A673 (cell line): ENCODE data around the gene TSR1. TPM values are rescaled to one million over a fixed set of nuclear protein-coding genes. Genes with fewer than 3 reads are reported as not detected.

ENCODE experiments used
- BruUV-seq: library from RNA; stranded (reverse); fragments of 400-500 nt; replicated peaks from 2 replicates; lab custom pipeline; 2021; lab: Mats Ljungman, UMichigan
- CTCF ChIA-PET: fragments of 300-600 bp; sonication (Branson Sonifier 250); formaldehyde crosslinking; loops from one replicate; lab custom pipeline; 2022; ENCODE audit warnings: antibody characterized with exemption; lab: Charles Lee
- POLR2A ChIA-PET: fragments of 300-600 bp; sonication (Branson Sonifier 250); formaldehyde crosslinking; loops from one replicate; lab custom pipeline; 2022; ENCODE audit warnings: antibody characterized with exemption; ENCODE audit not compliant: low non-redundant PET; lab: Charles Lee
- DNase-seq: peaks from one replicate; pipeline ENCODE4 v3.0.0-alpha.2; 2015; ENCODE audit warnings: low spot score
- H3K27ac ChIP-seq: fragments of 200-600 bp; sonication (generic); 2 replicates; pipeline ENCODE4 v1.5.1; 2016; ENCODE audit warnings: mixed run types, low read depth, mild to moderate bottlenecking, mixed read lengths, antibody characterized with exemption, low read length; ENCODE audit not compliant: poor library complexity, severe bottlenecking
- H3K27me3 ChIP-seq: fragments of 200-600 bp; sonication (generic); replicated peaks from 2 replicates; pipeline ENCODE4 v1.6.1; 2017; ENCODE audit warnings: mixed run types, low read depth, mild to moderate bottlenecking, mixed read lengths, antibody characterized with exemption, low read length; ENCODE audit not compliant: insufficient read depth, poor library complexity
- H3K36me3 ChIP-seq: fragments of 200-600 bp; sonication (generic); 2 replicates; pipeline ENCODE4 v1.6.1; 2016; ENCODE audit warnings: mixed run types, mild to moderate bottlenecking, mixed read lengths, antibody characterized with exemption, low read length; ENCODE audit not compliant: insufficient read depth, poor library complexity, severe bottlenecking
- H3K4me1 ChIP-seq: fragments of 200-600 bp; sonication (generic); 2 replicates; pipeline ENCODE4 v1.6.1; 2017; ENCODE audit warnings: mixed run types, mild to moderate bottlenecking, mixed read lengths, antibody characterized with exemption, low read length; ENCODE audit not compliant: insufficient read depth, poor library complexity, severe bottlenecking
- H3K4me3 ChIP-seq: fragments of 200-600 bp; sonication (generic); 2 replicates; pipeline ENCODE4 v1.5.1; 2016; ENCODE audit warnings: low read depth, mixed run types, mild to moderate bottlenecking, mixed read lengths, low read length; ENCODE audit not compliant: poor library complexity, severe bottlenecking
- H3K9me3 ChIP-seq: fragments of 200-600 bp; sonication (generic); 2 replicates; pipeline ENCODE4 v1.6.1; 2016; ENCODE audit warnings: mixed run types, low read depth, mild to moderate bottlenecking, mixed read lengths, antibody characterized with exemption, low read length; ENCODE audit not compliant: poor library complexity, severe bottlenecking
- EZH2 ChIP-seq: fragments of 200-600 bp; sonication (generic); IDR thresholded peaks from 2 replicates; pipeline ENCODE4 v1.6.1; 2017; ENCODE audit warnings: borderline replicate concordance, low read depth, mild to moderate bottlenecking, mixed read lengths, antibody characterized with exemption, low read length; ENCODE audit not compliant: poor library complexity, severe bottlenecking
- intact Hi-C: fragments of 100-400 bp; cut with micrococcal nuclease; formaldehyde crosslinking; loops from one replicate; pipeline ENCODE4 v1.10.0; 2022; ENCODE audit not compliant: unreplicated experiment
- total RNA-seq: library from RNA; stranded (reverse); gene quantifications from 2 replicates; pipeline ENCODE4 v1.2.3, GENCODE V29; 2021
- TF ChIP-seq, protein P1 (sequence below): fragments of 300-800, 200-600 bp; sonication (generic); conservative IDR thresholded peaks from 2 replicates; pipeline ENCODE4 v1.5.1; 2017; ENCODE audit warnings: low read depth, mild to moderate bottlenecking, antibody characterized with exemption, low read length, moderate library complexity, mixed read lengths

TSR1 gene
- total RNA-seq, 1 experiment from 2014 or later, result 91.0 TPM

DNA sequence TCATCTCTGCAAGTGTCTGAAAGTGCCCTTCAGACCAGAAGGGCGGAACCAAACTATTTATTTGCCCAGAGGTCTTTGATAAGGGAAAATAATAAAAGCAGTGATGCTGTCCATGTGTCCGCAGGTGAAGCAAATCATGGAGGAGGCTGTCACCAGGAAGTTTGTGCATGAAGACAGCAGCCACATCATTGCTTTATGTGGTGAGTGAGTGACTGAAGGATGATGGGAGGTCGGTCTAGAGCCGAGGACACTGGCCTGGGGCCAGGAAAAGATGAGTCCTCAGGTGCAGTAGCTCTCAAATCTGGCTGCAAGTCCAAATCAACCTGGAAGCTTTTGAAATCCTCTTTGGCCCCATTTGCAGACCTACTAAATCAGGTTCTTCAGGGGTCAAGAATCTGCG, 7.2 kb upstream of the TSR1 start:
- TF ChIP-seq EZH2, result no peak
- TF ChIP-seq, protein P1, sequence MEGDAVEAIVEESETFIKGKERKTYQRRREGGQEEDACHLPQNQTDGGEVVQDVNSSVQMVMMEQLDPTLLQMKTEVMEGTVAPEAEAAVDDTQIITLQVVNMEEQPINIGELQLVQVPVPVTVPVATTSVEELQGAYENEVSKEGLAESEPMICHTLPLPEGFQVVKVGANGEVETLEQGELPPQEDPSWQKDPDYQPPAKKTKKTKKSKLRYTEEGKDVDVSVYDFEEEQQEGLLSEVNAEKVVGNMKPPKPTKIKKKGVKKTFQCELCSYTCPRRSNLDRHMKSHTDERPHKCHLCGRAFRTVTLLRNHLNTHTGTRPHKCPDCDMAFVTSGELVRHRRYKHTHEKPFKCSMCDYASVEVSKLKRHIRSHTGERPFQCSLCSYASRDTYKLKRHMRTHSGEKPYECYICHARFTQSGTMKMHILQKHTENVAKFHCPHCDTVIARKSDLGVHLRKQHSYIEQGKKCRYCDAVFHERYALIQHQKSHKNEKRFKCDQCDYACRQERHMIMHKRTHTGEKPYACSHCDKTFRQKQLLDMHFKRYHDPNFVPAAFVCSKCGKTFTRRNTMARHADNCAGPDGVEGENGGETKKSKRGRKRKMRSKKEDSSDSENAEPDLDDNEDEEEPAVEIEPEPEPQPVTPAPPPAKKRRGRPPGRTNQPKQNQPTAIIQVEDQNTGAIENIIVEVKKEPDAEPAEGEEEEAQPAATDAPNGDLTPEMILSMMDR, result no peak
- Histone ChIP-seq H3K27ac (no peak overlapping the region), H3K4me3 (no peak overlapping the region), H3K27me3 (no peaks in the 10 kb centered on the region), H3K9me3 (no peaks in the 10 kb centered on the region), H3K4me1 (peaks cover 11% of the 10 kb centered on the region), H3K36me3 (peaks cover 3% of the 10 kb centered on the region)
- DNase-seq, result no peak
- ChIA-PET POLR2A (no interaction called here), CTCF (no interaction called here)
- intact Hi-C loops, result no loop called here
- no TSS peak for BruUV-seq

DNA sequence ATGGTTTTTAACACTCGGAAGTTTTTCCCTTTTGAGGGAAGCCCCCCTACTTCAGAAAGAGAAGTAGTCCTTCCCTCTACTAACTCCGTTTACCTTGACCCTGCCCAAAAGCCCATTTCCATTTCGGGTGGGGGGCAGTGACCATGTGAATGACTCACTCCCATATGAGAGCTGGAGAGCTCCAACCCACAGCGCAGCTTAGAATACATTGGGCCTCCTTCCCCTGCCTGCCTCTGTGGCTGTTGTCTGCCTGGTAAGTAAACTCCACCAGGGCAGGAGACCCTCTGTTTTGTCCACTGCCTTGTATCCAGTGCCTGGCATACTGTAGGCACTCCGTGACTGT, 2.0 kb upstream of the TSR1 start:
- H3K9me3 ChIP-seq, result no peaks in the 10 kb centered on the region
- peaks cover 23% of the 10 kb centered on the region for H3K36me3 ChIP-seq
- peak overlapping the region; percentile 79 for H3K27ac ChIP-seq
- TF ChIP-seq, protein P1, result no peak
- TF ChIP-seq EZH2, result no peak
- intact Hi-C loops, result no loop called here
- BruUV-seq, result no TSS peak
- H3K4me3 ChIP-seq, result peak overlapping the region; percentile 92
- CTCF ChIA-PET, result interaction anchor here (0.9 kb wide), 1 partner anchor 15 kb away, joined by 3 read pairs; no protein-coding TSS in a partner anchor
- DNase-seq, result peak; percentile 22
- no peaks in the 10 kb centered on the region for H3K27me3 ChIP-seq
- peaks cover 21% of the 10 kb centered on the region for H3K4me1 ChIP-seq
- POLR2A ChIA-PET, result no interaction called here

DNA sequence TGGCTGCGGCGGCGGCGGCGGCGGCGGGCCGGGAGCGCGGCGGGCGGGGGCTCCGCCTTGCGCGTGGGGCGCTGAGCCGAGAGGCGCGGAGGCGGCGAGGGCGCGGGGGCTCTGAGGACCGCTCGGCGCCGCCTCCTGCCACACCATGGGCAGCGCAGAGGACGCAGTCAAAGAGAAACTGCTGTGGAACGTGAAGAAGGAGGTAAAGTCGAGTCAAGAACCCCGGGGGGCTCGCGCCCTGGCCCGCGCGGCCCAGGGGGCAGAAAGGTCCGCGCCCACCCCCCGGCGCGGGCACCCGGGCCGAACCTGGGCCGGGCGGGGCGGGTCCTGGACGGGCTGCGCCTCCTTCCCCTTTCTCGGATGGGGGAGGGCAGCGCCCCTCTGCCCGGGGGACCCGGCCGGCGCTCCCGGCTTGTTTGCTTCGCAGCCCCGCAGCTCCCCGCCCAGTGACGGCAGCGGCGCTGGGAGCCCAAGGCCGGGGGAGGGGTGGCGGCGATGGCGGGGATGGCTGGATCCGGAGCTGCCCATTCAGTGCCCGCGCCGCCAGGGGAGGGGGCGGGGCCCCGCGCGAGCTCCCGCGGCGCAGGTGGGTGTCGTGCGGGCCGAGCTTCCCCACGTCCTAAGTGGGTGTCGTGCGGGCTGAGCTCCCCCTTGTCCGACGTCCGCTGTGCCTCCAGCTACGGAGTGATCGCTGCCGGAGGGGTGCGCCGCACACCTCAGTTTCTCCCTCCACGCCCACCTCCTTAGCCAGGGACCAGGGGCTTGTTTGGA, 1.5 kb upstream of the TSR1 start:
- intact Hi-C loops, result no loop called here
- H3K27ac ChIP-seq, result peak overlapping the region; percentile 79
- CTCF ChIA-PET, result interaction anchor here (0.9 kb wide), 1 partner anchor 15 kb away, joined by 3 read pairs; no protein-coding TSS in a partner anchor

More for the DNA sequence above, 1.5 kb upstream of the TSR1 start:
- peak; percentile 77 for DNase-seq
- TF ChIP-seq, protein P1, result no peak
- TF ChIP-seq EZH2, result no peak
- Histone ChIP-seq H3K36me3 (peaks cover 28% of the 10 kb centered on the region), H3K4me1 (peaks cover 21% of the 10 kb centered on the region), H3K27me3 (no peaks in the 10 kb centered on the region), H3K4me3 (peak overlapping the region; percentile 92), H3K9me3 (no peaks in the 10 kb centered on the region)
- POLR2A ChIA-PET, result interaction anchor here (0.6 kb wide), 1 partner anchor 487 kb away, joined by 4 read pairs; no protein-coding TSS in a partner anchor
- no TSS peak for BruUV-seq
